Left ventricle myocardium inferior (tissue), 1 donor: ENCODE results near the gene RBM27. TPM values are rescaled to one million over a fixed set of nuclear protein-coding genes. Genes with fewer than 3 reads are reported as not detected.
"Not testable (repeated sequence)": the region's sequence is repeated elsewhere in the genome, so short reads cannot be mapped to it uniquely, and the experiment has no call there.

Experiments
- DNase-seq: peaks from one replicate; pipeline ENCODE4 v3.0.0-alpha.2; 2020
- H3K27ac ChIP-seq: fragments of 200-600 bp; replicated peaks from 2 replicates; pipeline ENCODE4 v1.8.0; 2021
- H3K27me3 ChIP-seq: fragments of 200-600 bp; 2 replicates; pipeline ENCODE4 v1.8.0; 2021; ENCODE audit warnings: low read depth
- H3K36me3 ChIP-seq: fragments of 200-600 bp; 2 replicates; pipeline ENCODE4 v1.8.0; 2021
- H3K4me1 ChIP-seq: fragments of 200-600 bp; 2 replicates; pipeline ENCODE4 v1.8.0; 2021
- H3K4me3 ChIP-seq: fragments of 200-600 bp; 2 replicates; pipeline ENCODE4 v1.8.0; 2021; ENCODE audit warnings: mild to moderate bottlenecking, moderate library complexity
- H3K9me3 ChIP-seq: fragments of 200-600 bp; replicated peaks from 2 replicates; pipeline ENCODE4 v1.8.0; 2021
- CTCF ChIP-seq: fragments of 200-600 bp; IDR thresholded peaks from 2 replicates; pipeline ENCODE4 v1.8.0; 2021; ENCODE audit warnings: antibody characterized with exemption, mild to moderate bottlenecking, borderline replicate concordance
- intact Hi-C: fragments of 100-400 bp; cut with micrococcal nuclease; formaldehyde crosslinking; loops from one replicate; pipeline ENCODE4 v1.11.0; 2022
- total RNA-seq: library from RNA; stranded (reverse); fragmentation: NEBNext Ultra II Directional; extraction: Animal tissue kit (Norgen Biotek cat#: 25700); gene quantifications from one replicate; pipeline ENCODE4 v1.2.1, GENCODE V29; 2021
- donor health status: DM: no; HTN: yes; CAD: no; lungs with severe emphysema.

RBM27 gene
- total RNA-seq, 1 donor from 2014 or later, result 15.9 TPM

GRCh38 chr5:146213210-146213826 is 9.9 kb downstream of the RBM27 start:
- Histone ChIP-seq H3K27ac (no peak overlapping the region), H3K4me1 (peaks cover 39% of the 10 kb centered on the region), H3K4me3 (no peak overlapping the region), H3K9me3 (no peaks in the 10 kb centered on the region), H3K27me3 (no peaks in the 10 kb centered on the region), H3K36me3 (no peaks in the 10 kb centered on the region)
- TF ChIP-seq CTCF, result no peak
- intact Hi-C loops, result no loop called here
- no peak for DNase-seq

GRCh38 chr5:146214881-146215280 is 11.5 kb downstream of the RBM27 start:
- intact Hi-C loops, H3K36me3 ChIP-seq, H3K9me3 ChIP-seq, DNase-seq, H3K4me3 ChIP-seq, H3K27me3 ChIP-seq, H3K27ac ChIP-seq: not testable (repeated sequence)
- peaks cover 34% of the 10 kb centered on the region for H3K4me1 ChIP-seq

GRCh38 chr5:146218168-146218567 is 14.8 kb downstream of the RBM27 start:
- no peaks in the 10 kb centered on the region for H3K27me3 ChIP-seq
- intact Hi-C loops, result no loop called here
- no peak overlapping the region for H3K4me3 ChIP-seq
- no peaks in the 10 kb centered on the region for H3K9me3 ChIP-seq
- no peak overlapping the region for H3K27ac ChIP-seq
- no peak for DNase-seq
- no peak for TF ChIP-seq CTCF
- peaks cover 23% of the 10 kb centered on the region for H3K36me3 ChIP-seq
- peaks cover 29% of the 10 kb centered on the region for H3K4me1 ChIP-seq

- H3K27ac ChIP-seq, result no peak overlapping the region
- DNase-seq, result no peak
- no peaks in the 10 kb centered on the region for H3K27me3 ChIP-seq
- no peaks in the 10 kb centered on the region for H3K9me3 ChIP-seq
- no peak for TF ChIP-seq CTCF
- H3K36me3 ChIP-seq, result peaks cover 33% of the 10 kb centered on the region
- intact Hi-C loops, result no loop called here
- no peak overlapping the region for H3K4me3 ChIP-seq
- H3K4me1 ChIP-seq, result peaks cover 18% of the 10 kb centered on the region
These were observed 15.8 kb downstream of the RBM27 start for GRCh38 chr5:146219243-146219642.

- no peak overlapping the region for H3K27ac ChIP-seq
- no peaks in the 10 kb centered on the region for H3K9me3 ChIP-seq
- no peak overlapping the region for H3K4me3 ChIP-seq
- no peak for TF ChIP-seq CTCF
- peaks cover 13% of the 10 kb centered on the region for H3K4me1 ChIP-seq
- no peaks in the 10 kb centered on the region for H3K27me3 ChIP-seq
- no peak for DNase-seq
- intact Hi-C loops, result no loop called here
- peaks cover 49% of the 10 kb centered on the region for H3K36me3 ChIP-seq
These were observed 17.8 kb downstream of the RBM27 start for GRCh38 chr5:146221234-146221633.

GRCh38 chr5:146222005-146222404 is 18.6 kb downstream of the RBM27 start:
- H3K27me3 ChIP-seq, result no peaks in the 10 kb centered on the region
- no peak for TF ChIP-seq CTCF
- peaks cover 56% of the 10 kb centered on the region for H3K36me3 ChIP-seq
- H3K27ac ChIP-seq, result no peak overlapping the region
- H3K9me3 ChIP-seq, result no peaks in the 10 kb centered on the region
- H3K4me3 ChIP-seq, result no peak overlapping the region
- DNase-seq, result no peak
- peaks cover 13% of the 10 kb centered on the region for H3K4me1 ChIP-seq
- intact Hi-C loops, result no loop called here
